GM12875 (cell line): ENCODE measurements around the gene MSANTD2.

Source experiments
- H3K4me3 ChIP-seq: one replicate; pipeline ENCODE4 v1.5.1; 2011; ENCODE audit warnings: low read depth, low read length, control low read depth
- CTCF ChIP-seq: IDR thresholded peaks from 2 replicates; pipeline ENCODE4 v1.5.1; 2011; ENCODE audit warnings: low read depth, mild to moderate bottlenecking, control low read depth, inconsistent platforms, low read length, moderate library complexity, borderline replicate concordance; ENCODE audit not compliant: insufficient read depth

Gene MSANTD2

GRCh38 chr11:124754710-124755109 lies 45.5 kb downstream of the MSANTD2 start:
- no peak for TF ChIP-seq CTCF
- no peak overlapping the region for H3K4me3 ChIP-seq

- no peak overlapping the region for H3K4me3 ChIP-seq
- no peak for TF ChIP-seq CTCF
These were observed 45.9 kb downstream of the MSANTD2 start for GRCh38 chr11:124754309-124754708.

GRCh38 chr11:124753624-124754023 lies 46.6 kb downstream of the MSANTD2 start:
- no peak overlapping the region for H3K4me3 ChIP-seq
- no peak for TF ChIP-seq CTCF

GRCh38 chr11:124753205-124753604 lies 47.0 kb downstream of the MSANTD2 start:
- H3K4me3 ChIP-seq, result no peak overlapping the region
- TF ChIP-seq CTCF, result no peak

GRCh38 chr11:124752471-124753102 lies 47.6 kb downstream of the MSANTD2 start:
- H3K4me3 ChIP-seq, result no peak overlapping the region
- TF ChIP-seq CTCF, result no peak

GRCh38 chr11:124751741-124752470 lies 48.3 kb downstream of the MSANTD2 start, which contains the start of gene VSIG2:
TSS of gene VSIG2 (minus strand) at chr11:124752255. CDS start at chr11:124752137, 118 bp downstream.
- H3K4me3 ChIP-seq, result no peak within 1 kb of the TSS

More at GRCh38 chr11:124751741-124752470, 48.3 kb downstream of the MSANTD2 start, which contains the start of gene VSIG2:
- TF ChIP-seq CTCF, result no peak
